AG10803 (cell line): Measurements from ENCODE around the gene SOST.
"Not testable (repeated sequence)": the region's sequence is repeated elsewhere in the genome, so short reads cannot be mapped to it uniquely, and the experiment has no call there.

Experiments
- DNase-seq: peaks from one replicate; pipeline ENCODE4 v3.0.0; 2010; ENCODE audit warnings: low read depth
- H3K4me3 ChIP-seq: 2 replicates; pipeline ENCODE4 v1.5.1; 2011; ENCODE audit warnings: mild to moderate bottlenecking, low read length, control low read depth
- TF ChIP-seq, protein P1 (sequence below): conservative IDR thresholded peaks from 2 replicates; pipeline ENCODE4 v1.5.1; 2011; ENCODE audit warnings: mild to moderate bottlenecking, low read length, control low read depth, inconsistent platforms

The SOST gene

DNA sequence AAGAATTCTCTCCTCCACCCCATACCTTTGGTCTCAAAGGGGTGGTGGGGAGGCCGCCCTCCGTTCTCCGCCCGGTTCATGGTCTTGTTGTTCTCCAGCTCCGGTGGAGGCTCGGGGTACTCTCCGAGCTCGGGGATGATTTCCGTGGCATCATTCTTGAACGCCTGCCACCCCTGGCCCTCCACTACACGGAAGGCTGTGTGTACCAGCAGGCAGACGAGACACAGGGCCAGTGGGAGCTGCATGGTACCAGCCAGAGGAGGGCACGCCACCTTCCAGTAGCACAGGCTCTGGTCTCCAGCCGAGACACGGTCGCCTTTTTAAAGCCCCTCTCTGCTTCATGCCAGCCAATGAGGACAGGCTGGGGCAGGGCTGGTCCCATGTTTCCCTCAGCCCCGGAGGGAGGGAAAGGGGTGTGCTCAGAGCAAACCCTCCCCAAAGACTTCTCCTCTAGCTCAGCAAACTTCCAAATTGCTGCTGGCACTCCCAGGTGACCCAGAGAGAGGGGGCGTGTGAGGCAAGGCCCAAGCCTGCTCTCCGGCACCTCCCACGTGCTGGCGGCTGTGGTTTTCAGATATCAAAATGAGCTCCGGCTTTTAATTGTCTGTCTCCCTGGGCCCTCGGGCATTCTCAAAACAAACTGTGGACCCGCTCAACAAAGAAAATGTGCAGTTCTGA lies at the start of gene SOST:
Gene SOST, minus strand, starts transcription at position 295 of the 678 bp plus-strand sequence. Its CDS starts 50 bp downstream, at position 245.
- TF ChIP-seq, protein P1, sequence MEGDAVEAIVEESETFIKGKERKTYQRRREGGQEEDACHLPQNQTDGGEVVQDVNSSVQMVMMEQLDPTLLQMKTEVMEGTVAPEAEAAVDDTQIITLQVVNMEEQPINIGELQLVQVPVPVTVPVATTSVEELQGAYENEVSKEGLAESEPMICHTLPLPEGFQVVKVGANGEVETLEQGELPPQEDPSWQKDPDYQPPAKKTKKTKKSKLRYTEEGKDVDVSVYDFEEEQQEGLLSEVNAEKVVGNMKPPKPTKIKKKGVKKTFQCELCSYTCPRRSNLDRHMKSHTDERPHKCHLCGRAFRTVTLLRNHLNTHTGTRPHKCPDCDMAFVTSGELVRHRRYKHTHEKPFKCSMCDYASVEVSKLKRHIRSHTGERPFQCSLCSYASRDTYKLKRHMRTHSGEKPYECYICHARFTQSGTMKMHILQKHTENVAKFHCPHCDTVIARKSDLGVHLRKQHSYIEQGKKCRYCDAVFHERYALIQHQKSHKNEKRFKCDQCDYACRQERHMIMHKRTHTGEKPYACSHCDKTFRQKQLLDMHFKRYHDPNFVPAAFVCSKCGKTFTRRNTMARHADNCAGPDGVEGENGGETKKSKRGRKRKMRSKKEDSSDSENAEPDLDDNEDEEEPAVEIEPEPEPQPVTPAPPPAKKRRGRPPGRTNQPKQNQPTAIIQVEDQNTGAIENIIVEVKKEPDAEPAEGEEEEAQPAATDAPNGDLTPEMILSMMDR = no peak
- H3K4me3 ChIP-seq = no peak within 1 kb of the TSS
- no peak for DNase-seq

DNA sequence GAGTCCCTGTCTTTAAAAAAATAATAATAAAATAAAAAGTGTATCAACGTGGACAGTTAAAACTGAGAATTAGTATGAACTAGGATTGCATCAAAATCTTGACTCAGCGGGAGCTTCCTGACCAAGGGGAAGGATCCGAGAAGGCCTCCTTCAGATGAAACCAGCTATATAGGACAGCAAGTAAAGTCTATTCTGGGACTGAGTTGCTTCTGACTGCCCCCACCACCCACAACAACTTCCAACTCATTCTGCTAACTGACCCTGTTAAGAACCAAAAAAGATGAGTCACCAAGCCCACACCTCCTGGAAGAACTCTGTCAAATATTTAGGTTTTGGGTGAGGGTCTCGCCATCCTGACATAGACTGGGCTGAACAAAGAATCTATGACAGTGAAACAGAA lies 49.5 kb upstream of the SOST start:
- TF ChIP-seq, protein P1 = no peak
- H3K4me3 ChIP-seq = no peak overlapping the region
- DNase-seq = no peak

DNA sequence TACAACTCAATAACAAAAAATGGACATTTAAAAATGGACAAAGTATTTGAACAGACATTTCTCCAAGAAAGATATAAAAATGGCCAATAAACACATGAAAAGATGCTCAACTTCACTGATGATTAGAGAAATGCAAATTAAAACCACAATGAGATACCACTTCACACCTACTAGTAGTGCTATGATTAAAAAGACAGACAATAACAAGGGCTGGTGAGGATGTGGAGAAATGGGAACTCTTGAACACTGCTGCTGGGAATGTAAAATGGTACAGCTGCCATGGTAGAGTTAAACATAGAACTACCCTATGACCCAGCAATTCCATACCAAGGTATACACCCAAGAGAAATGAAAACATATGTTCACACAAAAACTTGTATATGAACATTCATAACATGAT lies 46.5 kb upstream of the SOST start:
- DNase-seq = no peak
- TF ChIP-seq, protein P1 = no peak
- H3K4me3 ChIP-seq = no peak overlapping the region

DNA sequence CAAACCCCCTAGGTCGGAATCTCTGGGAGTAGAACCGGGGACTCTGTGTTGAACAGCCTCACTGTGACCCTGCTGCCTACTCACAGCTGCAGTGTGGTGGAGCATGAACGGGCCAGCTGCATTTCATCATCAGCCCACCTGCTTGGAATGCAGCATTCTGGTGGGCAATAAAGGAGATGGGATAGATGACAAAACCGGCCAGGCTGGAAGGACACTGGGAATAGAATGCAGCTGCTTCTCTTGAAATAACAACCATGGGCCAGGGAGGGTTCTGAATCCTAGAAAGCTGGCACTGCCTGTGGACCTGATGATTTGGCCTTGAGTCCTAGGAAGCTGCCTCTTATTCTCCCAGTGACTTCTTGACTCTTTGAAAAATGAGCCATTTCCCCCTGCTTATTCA lies 45.2 kb upstream of the SOST start:
- TF ChIP-seq, protein P1 = no peak
- no peak overlapping the region for H3K4me3 ChIP-seq
- DNase-seq = no peak

DNA sequence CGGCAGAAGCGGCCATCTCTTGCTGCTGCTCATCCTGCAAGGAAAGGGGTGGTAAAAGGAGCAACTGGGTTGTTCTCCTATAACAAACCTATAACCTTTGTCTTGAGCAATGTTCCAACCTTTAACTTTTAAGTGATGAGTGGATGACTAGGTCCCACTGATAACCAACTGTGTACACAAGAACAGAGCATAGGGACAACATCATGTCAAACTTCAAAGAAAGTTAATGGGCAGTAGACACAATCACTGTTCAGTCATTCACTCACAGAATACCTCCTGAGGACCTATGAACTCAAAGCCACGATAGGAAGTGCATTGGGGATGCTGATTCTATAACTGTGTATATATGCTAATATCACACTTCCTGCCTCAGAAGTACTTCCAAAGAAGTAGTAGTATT lies 43.3 kb upstream of the SOST start:
- TF ChIP-seq, protein P1 = no peak
- DNase-seq = no peak
- no peak overlapping the region for H3K4me3 ChIP-seq

DNA sequence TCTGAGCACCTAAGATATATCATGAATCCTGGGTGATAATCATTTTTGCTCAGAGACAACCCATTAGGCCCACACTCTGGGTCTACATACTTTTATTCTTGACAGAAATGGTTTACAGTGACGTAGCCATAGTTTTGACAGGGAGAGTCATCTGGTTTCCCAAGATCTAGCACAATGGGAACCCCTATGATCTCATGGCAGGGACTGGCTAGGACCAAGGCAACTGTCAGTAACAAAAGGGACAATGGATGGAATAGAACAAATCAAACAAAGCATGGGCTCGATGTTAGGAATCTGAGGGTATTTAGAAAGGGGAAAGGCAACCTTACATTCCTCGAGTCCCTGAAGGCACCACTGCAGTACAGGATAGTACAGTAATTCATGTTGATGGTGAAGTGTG lies 42.1 kb upstream of the SOST start:
- no peak for DNase-seq
- H3K4me3 ChIP-seq = no peak overlapping the region

DNA sequence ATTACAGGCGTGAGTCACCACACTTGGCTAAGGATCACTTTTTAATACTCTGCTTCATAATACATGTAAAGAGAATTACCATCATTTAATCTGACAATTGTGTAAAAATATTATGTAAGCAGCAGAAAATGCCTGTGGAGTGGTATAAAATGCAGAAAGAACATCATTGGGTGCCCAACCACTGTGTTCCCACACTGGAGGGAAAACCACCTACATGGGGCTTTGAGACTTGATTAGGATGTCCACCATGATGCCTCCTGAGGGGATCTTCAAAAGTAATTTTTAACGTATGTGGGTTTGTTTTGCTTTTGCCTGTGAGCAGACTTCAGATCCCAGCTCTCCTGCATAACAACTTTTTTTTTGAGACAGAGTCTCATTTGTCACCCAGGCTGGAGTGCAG lies 40.5 kb upstream of the SOST start:
- no peak for DNase-seq
- TF ChIP-seq, protein P1 = no peak
- H3K4me3 ChIP-seq = no peak overlapping the region

More for the DNA sequence above, 42.1 kb upstream of the SOST start:
- TF ChIP-seq, protein P1 = no peak

DNA sequence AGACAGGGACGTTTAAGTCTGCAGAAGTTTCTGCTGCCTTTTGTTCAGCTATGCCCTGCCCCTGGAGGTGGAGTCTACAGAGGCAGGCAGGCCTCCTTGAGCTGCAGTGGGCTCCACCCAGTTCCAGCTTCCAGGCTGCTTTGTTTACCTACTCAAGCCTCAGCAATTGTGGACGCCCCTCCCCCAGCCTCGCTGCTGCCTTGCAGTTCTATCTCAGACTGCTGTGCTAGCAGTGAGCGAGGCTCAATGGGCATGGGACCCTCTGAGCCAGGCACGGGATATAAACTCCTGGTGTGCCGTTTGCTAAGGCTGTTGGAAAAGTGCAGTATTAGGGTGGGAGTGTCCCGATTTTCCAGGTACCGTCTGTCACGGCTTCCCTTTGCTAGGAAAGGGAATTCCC lies 39.4 kb upstream of the SOST start:
- not testable (repeated sequence) for H3K4me3 ChIP-seq, DNase-seq

DNA sequence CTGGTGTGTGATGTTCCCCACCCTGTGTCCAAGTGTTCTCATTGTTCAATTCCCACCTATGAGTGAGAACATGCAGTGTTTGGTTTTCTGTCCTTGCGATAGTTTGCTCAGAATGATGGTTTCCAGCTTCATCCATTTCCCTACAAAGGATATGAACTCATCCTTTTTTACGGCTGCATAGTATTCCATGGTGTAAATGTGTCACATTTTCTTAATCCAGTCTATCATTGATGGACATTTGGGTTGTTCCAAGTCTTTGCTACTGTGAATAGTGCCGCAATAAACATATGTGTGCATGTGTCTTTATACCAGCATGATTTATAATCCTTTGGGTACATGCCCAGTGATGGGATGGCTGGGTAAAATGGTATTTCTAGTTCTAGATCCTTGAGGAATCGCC lies 34.1 kb upstream of the SOST start:
- H3K4me3 ChIP-seq, DNase-seq: not testable (repeated sequence)
